OCI-LY1 (cell line): ENCODE measurements around the gene MCTP1.

Experiments used
- EZH2 ChIP-seq: fragments of 200-600 bp; sonication (generic), shearing (Covaris generic); IDR thresholded peaks from 2 replicates; pipeline ENCODE4 v1.8.0; 2017; ENCODE audit warnings: borderline replicate concordance, mixed run types, mild to moderate bottlenecking, antibody characterized with exemption, low read length, moderate library complexity, mixed read lengths
- TF ChIP-seq, protein P1 (sequence below): fragments of 200-600 bp; sonication (generic), shearing (Covaris generic); IDR thresholded peaks from 2 replicates; pipeline ENCODE4 v1.5.1; 2017; ENCODE audit warnings: mild to moderate bottlenecking, antibody characterized with exemption, low read length, moderate library complexity, mixed read lengths

DNA sequence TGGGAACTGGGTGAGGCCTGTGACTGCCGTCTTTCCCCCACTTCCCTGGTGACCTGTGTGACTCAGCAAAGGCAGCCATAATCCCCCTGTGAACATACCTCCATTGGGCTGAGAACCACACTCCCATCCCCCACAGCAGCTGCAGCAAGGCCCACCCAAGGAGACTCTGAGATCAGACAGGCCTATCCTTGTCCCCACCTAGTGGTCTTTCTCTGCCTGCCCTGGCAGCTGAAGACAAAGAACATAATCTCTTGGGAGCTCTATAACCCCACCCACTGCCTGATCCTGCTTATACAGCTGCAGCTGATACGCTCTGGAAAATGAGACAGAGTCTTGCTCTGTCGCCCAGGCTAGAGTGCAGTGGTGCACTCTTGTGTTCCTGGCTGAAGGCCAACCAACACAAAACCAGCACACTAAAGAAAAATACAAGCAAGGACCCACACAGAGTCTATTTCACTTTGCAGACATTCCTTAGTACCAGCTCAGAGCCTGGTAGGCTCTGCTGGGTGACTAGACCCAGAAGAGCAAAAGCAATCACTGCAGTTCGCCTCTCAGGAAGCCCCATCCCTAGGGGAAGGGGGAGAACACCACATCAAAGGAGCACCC is 106.7 kb downstream of the MCTP1 start:
- TF ChIP-seq, protein P1, sequence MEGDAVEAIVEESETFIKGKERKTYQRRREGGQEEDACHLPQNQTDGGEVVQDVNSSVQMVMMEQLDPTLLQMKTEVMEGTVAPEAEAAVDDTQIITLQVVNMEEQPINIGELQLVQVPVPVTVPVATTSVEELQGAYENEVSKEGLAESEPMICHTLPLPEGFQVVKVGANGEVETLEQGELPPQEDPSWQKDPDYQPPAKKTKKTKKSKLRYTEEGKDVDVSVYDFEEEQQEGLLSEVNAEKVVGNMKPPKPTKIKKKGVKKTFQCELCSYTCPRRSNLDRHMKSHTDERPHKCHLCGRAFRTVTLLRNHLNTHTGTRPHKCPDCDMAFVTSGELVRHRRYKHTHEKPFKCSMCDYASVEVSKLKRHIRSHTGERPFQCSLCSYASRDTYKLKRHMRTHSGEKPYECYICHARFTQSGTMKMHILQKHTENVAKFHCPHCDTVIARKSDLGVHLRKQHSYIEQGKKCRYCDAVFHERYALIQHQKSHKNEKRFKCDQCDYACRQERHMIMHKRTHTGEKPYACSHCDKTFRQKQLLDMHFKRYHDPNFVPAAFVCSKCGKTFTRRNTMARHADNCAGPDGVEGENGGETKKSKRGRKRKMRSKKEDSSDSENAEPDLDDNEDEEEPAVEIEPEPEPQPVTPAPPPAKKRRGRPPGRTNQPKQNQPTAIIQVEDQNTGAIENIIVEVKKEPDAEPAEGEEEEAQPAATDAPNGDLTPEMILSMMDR: peak; percentile 44; the same call in 1 of the 2 replicates
- TF ChIP-seq EZH2: no peak
